Astrocyte (in vitro differentiated cells and primary cell): ENCODE results near the gene FBLIM1. TPM values are rescaled to one million over a fixed set of nuclear protein-coding genes. Genes with fewer than 3 reads are reported as not detected.

Experiments
- DNase-seq: peaks from one replicate; pipeline ENCODE4 v3.0.0-alpha.2; 2010; ENCODE audit warnings: low read depth
- FAIRE-seq: peaks from 2 replicates; lab custom pipeline; 2011; peaks lifted over from hg19 to GRCh38; lab: Jason Lieb, UNC
- H2AFZ ChIP-seq: 2 replicates; pipeline ENCODE4 v1.6.0; 2012; ENCODE audit warnings: low read depth, low read length, inconsistent platforms
- H3K27ac ChIP-seq: 2 replicates; pipeline ENCODE4 v1.5.1; 2011; ENCODE audit warnings: low read depth, low read length, inconsistent platforms
- H3K27me3 ChIP-seq: 2 replicates; pipeline ENCODE4 v1.6.0; 2011; ENCODE audit warnings: low read length, inconsistent platforms; ENCODE audit not compliant: insufficient read depth
- H3K36me3 ChIP-seq: 2 replicates; pipeline ENCODE4 v1.5.1; 2011; ENCODE audit warnings: low read length, inconsistent platforms; ENCODE audit not compliant: insufficient read depth
- H3K4me1 ChIP-seq: 2 replicates; pipeline ENCODE4 v1.5.1; 2011; ENCODE audit warnings: low read length, inconsistent platforms; ENCODE audit not compliant: insufficient read depth
- H3K4me2 ChIP-seq: 2 replicates; pipeline ENCODE4 v1.6.0; 2012; ENCODE audit warnings: low read length, inconsistent platforms
- H3K4me3 ChIP-seq: 2 replicates; pipeline ENCODE4 v1.5.1; 2011; ENCODE audit warnings: low read depth, mild to moderate bottlenecking, low read length, inconsistent platforms; ENCODE audit not compliant: insufficient read depth
- H3K79me2 ChIP-seq: 2 replicates; pipeline ENCODE4 v1.6.0; 2012; ENCODE audit warnings: mild to moderate bottlenecking, low read length, inconsistent platforms; ENCODE audit not compliant: insufficient read depth
- H3K9ac ChIP-seq: 2 replicates; pipeline ENCODE4 v1.6.0; 2012; ENCODE audit warnings: mild to moderate bottlenecking, low read length, inconsistent platforms
- H3K9me3 ChIP-seq: 2 replicates; pipeline ENCODE4 v1.5.1; 2012; ENCODE audit warnings: low read depth, mild to moderate bottlenecking, low read length, inconsistent platforms; ENCODE audit not compliant: insufficient read depth
- H4K20me1 ChIP-seq: 2 replicates; pipeline ENCODE4 v1.6.0; 2012; ENCODE audit warnings: low read length, inconsistent platforms; ENCODE audit not compliant: insufficient read depth
- H3K27ac Mint-ChIP-seq: one replicate; pipeline ENCODE4 v1.8.0; 2021; ENCODE audit warnings: mild to moderate bottlenecking, mixed read lengths; ENCODE audit not compliant: unreplicated experiment
- H3K27me3 Mint-ChIP-seq: one replicate; pipeline ENCODE4 v1.8.0; 2021; ENCODE audit warnings: low read depth, mixed read lengths; ENCODE audit not compliant: unreplicated experiment
- H3K36me3 Mint-ChIP-seq: one replicate; pipeline ENCODE4 v1.8.0; 2021; ENCODE audit warnings: low read depth, mixed read lengths; ENCODE audit not compliant: unreplicated experiment
- H3K4me1 Mint-ChIP-seq: one replicate; pipeline ENCODE4 v1.8.0; 2021; ENCODE audit warnings: low read depth, mixed read lengths; ENCODE audit not compliant: unreplicated experiment
- H3K4me3 Mint-ChIP-seq: one replicate; pipeline ENCODE4 v1.8.0; 2021; ENCODE audit warnings: mild to moderate bottlenecking, moderate library complexity, mixed read lengths; ENCODE audit not compliant: unreplicated experiment
- H3K9me3 Mint-ChIP-seq: one replicate; pipeline ENCODE4 v1.8.0; 2021; ENCODE audit warnings: mild to moderate bottlenecking, mixed read lengths; ENCODE audit not compliant: unreplicated experiment
- CTCF ChIP-seq: IDR thresholded peaks from 2 replicates; pipeline ENCODE4 v1.5.1; 2011; ENCODE audit warnings: low read depth, mild to moderate bottlenecking, inconsistent platforms, low read length, moderate library complexity; ENCODE audit not compliant: insufficient read depth
- EZH2 ChIP-seq: IDR thresholded peaks from 2 replicates; pipeline ENCODE4 v1.6.1; 2012; ENCODE audit warnings: mild to moderate bottlenecking, low read length, inconsistent platforms; ENCODE audit not compliant: insufficient read depth
- total RNA-seq: library from RNA; stranded (reverse); gene quantifications from 2 replicates; pipeline ENCODE4 v1.2.1, GENCODE V29; 2021

The FBLIM1 gene
- total RNA-seq, 1 donor from 2014 or later = 179 TPM

- Mint-ChIP-seq H3K27ac (no peak overlapping the region), H3K4me1 (peaks cover 9% of the 10 kb centered on the region), H3K36me3 (peaks cover 2% of the 10 kb centered on the region), H3K27me3 (no peaks in the 10 kb centered on the region), H3K4me3 (no peak overlapping the region), H3K9me3 (no peaks in the 10 kb centered on the region)
- no peak overlapping the region for H3K4me3 ChIP-seq
- DNase-seq (no peak), FAIRE-seq (no peak)
- no peaks in the 10 kb centered on the region for H4K20me1 ChIP-seq
- no peak overlapping the region for H3K9ac ChIP-seq
- TF ChIP-seq EZH2 (no peak), CTCF (no peak)
- H3K27ac ChIP-seq = no peak overlapping the region
- no peak overlapping the region for H3K4me2 ChIP-seq
- H2AFZ ChIP-seq = no peak overlapping the region
- H3K36me3 ChIP-seq = no peaks in the 10 kb centered on the region
- H3K4me1 ChIP-seq = no peaks in the 10 kb centered on the region
- H3K27me3 ChIP-seq = no peaks in the 10 kb centered on the region
- H3K79me2 ChIP-seq = peaks cover 12% of the 10 kb centered on the region
- no peaks in the 10 kb centered on the region for H3K9me3 ChIP-seq
Measured at GRCh38 chr1:15830258-15830657, 71.7 kb downstream of the FBLIM1 start.

- H3K4me1 ChIP-seq = no peaks in the 10 kb centered on the region
- H2AFZ ChIP-seq = no peak overlapping the region
- Mint-ChIP-seq H3K27ac (no peak overlapping the region), H3K4me1 (peaks cover 10% of the 10 kb centered on the region), H3K9me3 (no peaks in the 10 kb centered on the region), H3K4me3 (peak overlapping the region; percentile 93), H3K36me3 (peaks cover 3% of the 10 kb centered on the region), H3K27me3 (no peaks in the 10 kb centered on the region)
- H3K27ac ChIP-seq = no peak overlapping the region
- peak overlapping the region; percentile 97 for H3K9ac ChIP-seq
- peak overlapping the region; percentile 97 for H3K4me2 ChIP-seq
- H3K4me3 ChIP-seq = peak overlapping the region; percentile 94
- no peak for FAIRE-seq
- DNase-seq = no peak
- peaks cover 12% of the 10 kb centered on the region for H3K79me2 ChIP-seq
- no peaks in the 10 kb centered on the region for H3K36me3 ChIP-seq
- TF ChIP-seq EZH2 (no peak), CTCF (no peak)
- no peaks in the 10 kb centered on the region for H3K27me3 ChIP-seq
- H4K20me1 ChIP-seq = no peaks in the 10 kb centered on the region
- no peaks in the 10 kb centered on the region for H3K9me3 ChIP-seq
Measured at GRCh38 chr1:15833069-15833679, 74.6 kb downstream of the FBLIM1 start.

- no peaks in the 10 kb centered on the region for H4K20me1 ChIP-seq
- no peaks in the 10 kb centered on the region for H3K4me1 ChIP-seq
- DNase-seq (no peak), FAIRE-seq (peak; percentile 5)
- Mint-ChIP-seq H3K27me3 (no peaks in the 10 kb centered on the region), H3K4me3 (peak overlapping the region; percentile 93), H3K4me1 (peaks cover 10% of the 10 kb centered on the region), H3K27ac (peak overlapping the region; percentile 93), H3K9me3 (no peaks in the 10 kb centered on the region), H3K36me3 (peaks cover 3% of the 10 kb centered on the region)
- peak overlapping the region; percentile 94 for H3K4me3 ChIP-seq
- no peaks in the 10 kb centered on the region for H3K36me3 ChIP-seq
- H2AFZ ChIP-seq = peak overlapping the region; percentile 6
- no peaks in the 10 kb centered on the region for H3K9me3 ChIP-seq
- H3K4me2 ChIP-seq = peak overlapping the region; percentile 97
- H3K9ac ChIP-seq = peak overlapping the region; percentile 97
- H3K27ac ChIP-seq = peak overlapping the region; percentile 98
- TF ChIP-seq EZH2 (no peak), CTCF (no peak)
- peaks cover 12% of the 10 kb centered on the region for H3K79me2 ChIP-seq
- H3K27me3 ChIP-seq = no peaks in the 10 kb centered on the region
Measured at GRCh38 chr1:15833842-15834405, 75.3 kb downstream of the FBLIM1 start.
